ENCODE data around the gene CFAP70.

The CFAP70 gene

GRCh38 chr10:73218431-73219191 lies 140.1 kb downstream of the CFAP70 start:
- DNase-seq (ENCODE audit: low read depth in 2 of 2, low spot score in 1 of 2): no peak

DNA sequence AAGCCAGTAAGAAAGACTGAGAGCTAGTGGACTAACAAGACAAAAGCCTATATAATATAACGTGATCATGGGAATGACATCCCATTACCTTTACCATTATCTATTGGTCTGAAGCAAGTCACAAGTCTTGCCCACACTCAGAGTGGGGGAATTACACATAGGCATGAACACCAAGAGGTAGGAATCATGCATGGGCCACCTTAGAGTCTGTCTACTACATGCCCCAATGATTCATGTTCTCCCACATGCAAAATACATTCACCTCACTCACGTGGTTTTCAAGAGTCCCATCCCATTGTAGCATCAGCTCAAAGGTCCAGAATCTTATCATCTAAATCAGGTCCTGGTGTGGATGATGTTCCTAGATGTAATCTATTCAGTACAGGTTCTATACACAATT lies 141.0 kb downstream of the CFAP70 start:
- no peak for DNase-seq (ENCODE audit: low read depth in 2 of 2, low spot score in 1 of 2)

- DNase-seq (ENCODE audit: low read depth in 2 of 2, low spot score in 1 of 2): no peak
Measured at GRCh38 chr10:73215749-73216148, 142.9 kb downstream of the CFAP70 start.

DNA sequence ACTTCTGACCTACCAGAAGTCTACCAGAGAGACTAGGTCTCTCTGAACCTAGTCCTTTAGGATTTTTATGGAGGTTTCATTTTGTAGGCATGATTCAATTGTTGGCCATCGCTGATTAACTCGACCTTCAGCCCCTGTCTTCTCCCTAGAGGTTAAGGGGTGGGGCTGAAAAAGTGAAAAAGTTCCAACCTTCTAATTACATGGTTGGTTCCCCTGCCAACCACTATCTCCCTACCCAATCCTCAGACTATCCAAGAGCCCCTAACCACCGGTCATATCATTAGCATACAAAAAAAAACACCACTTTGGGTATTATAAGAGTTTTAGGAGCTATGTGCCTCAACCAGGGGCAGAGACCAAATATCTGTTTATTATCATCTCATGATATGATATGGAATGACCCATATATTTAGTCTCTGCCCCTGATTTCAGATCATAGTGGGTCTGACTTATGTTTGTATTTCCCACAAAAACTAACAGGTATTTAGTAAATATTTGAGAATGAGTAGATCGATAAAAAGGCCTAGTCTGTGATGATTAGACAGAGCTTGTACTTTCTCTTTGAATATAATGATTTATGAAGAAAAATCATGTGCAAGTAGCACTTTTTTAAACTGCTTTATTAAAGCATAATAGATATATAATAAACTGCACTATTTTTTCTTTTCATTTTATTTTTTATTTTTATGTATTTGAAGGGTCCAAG lies 147.4 kb downstream of the CFAP70 start:
- DNase-seq (ENCODE audit: low read depth in 2 of 2, low spot score in 1 of 2): no peak

DNA sequence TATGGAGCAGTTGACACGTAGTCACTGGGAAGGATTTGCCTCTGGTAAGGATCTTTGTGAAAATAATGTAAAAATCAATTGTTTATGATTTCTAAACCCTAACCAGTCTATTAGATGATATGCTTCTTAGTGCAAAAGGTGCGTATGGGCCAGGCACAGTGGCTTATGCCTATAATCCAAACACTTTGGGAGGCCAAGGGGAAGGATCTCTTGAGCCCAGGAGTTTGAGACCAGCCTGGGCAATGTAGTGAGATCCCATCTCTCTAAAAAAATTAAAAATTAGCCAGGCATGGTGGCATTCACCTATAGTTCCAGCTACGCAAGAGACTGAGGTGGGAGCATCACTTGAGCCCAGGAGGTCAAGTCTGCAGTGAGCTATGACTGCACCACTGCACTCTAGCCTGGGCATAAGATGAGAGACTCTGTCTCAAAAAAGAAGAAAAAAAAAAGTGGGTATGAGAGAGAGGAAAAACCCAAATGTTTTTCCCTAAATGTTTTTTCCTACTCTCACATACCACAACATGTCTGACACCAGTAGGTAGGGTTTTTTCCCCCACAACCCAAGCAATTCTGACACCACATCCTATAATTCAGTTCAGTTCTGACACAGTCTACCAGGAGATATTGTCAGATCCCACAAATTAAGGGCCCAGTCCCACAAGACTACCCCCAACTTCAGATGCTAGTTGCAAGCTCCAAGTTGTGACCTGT lies 148.1 kb downstream of the CFAP70 start:
- DNase-seq (ENCODE audit: low read depth in 2 of 2, low spot score in 1 of 2): no peak

DNA sequence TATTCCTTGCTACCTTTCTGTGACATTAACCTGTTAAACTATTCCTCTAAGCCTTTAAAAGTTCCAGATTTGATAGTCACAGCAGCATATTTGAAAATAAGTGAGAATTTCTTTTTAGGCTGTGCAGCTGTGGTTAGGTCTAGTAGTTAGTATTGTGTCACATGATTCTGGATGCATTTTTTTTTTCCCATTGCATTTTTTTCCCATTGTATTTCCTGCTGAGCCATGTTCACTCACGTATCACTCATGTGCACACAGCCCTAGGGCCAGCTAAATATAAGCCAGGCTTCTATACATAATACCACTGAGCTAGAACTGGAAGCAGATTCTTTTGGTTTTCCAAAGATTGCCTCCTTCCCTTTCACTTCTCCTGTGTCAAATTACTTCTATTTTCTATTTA lies 149.0 kb downstream of the CFAP70 start:
- DNase-seq (ENCODE audit: low read depth in 2 of 2, low spot score in 1 of 2): no peak

DNA sequence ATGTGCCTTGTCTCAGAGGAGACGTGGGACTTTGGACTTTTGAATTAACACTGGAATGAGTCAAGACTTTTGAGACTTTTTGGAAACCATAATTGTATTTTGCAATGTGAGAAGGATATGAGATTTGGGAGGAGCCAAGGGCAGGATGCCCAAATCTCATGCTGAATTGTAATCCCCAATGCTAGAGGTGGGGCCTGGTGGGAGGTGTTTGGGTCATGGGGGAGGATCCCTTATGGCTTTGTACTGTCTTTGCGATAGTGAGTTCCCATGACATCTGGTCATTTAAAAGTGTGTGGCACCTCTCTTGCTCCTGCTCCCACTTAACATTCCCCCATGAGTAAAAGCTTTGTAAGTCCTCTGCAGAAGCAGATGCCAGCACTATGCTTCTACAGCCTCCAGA lies 150.8 kb downstream of the CFAP70 start:
- no peak for DNase-seq (ENCODE audit: low read depth in 2 of 2, low spot score in 1 of 2)

DNA sequence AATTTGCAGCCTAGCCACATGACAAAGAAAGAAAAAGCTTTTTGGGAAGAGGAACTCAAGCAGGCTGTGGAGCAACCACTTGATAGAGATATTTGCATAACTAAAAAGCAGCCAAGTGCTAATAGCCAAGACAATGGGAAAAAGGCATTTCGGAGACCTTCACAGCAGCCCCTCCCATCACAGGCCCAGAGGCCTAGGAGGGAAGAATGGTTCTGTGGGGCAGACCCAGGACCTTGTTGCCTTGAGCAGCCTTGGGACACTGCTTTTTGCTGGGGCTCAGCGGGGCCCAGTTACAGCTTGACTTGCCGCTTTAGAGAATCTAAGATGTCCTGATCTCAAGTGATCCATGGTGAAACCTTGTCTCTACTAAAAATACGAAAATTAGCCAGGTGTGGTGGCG lies 152.3 kb downstream of the CFAP70 start:
- DNase-seq (ENCODE audit: low read depth in 2 of 2, low spot score in 1 of 2): no peak

DNA sequence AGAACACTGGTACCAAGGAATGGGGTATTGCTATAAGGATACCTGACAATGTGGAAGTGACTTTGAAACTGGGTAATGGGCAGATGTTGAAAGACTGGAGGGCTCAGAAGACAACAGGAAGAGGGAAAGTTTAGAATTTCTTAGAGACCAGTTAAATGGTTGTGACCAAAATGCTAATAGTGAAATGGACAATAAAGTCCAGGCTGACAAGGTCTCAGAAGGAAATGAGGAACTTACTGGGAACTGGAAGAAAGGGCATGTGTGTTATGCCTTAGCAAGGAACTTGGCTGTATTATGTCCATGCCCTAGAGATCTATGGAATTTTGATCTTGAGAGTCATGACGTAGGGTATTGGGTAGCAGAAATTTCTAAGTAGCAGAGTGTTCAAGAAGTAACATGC lies 152.8 kb downstream of the CFAP70 start:
- no peak for DNase-seq (ENCODE audit: low read depth in 2 of 2, low spot score in 1 of 2)

GRCh38 chr10:73205081-73205480 lies 153.6 kb downstream of the CFAP70 start:
- DNase-seq (ENCODE audit: low read depth in 2 of 2, low spot score in 1 of 2): no peak

Data from stimulated activated CD8-positive, alpha-beta memory T cell treated with anti-CD3 and anti-CD28 coated beads, Interleukin-4, amount 100 ng/mL, for 4 hours (primary cell).